SK-N-SH (cell line): Measurements from ENCODE around the gene PSMA5. TPM values are rescaled to one million over a fixed set of nuclear protein-coding genes. Genes with fewer than 3 reads are reported as not detected.

ENCODE experiments used
- CTCF ChIA-PET: fragments of 300-600, 350-600 bp; formaldehyde crosslinking; extraction: SDS; loops from one replicate; lab custom pipeline; 2021; lab: Yijun Ruan, JAX
- POLR2A ChIA-PET: fragments of 350-600 bp; sonication (Branson Sonifier 250); formaldehyde crosslinking; extraction: SDS; loops from one replicate; lab custom pipeline; 2020; ENCODE audit warnings: antibody characterized with exemption, inconsistent platforms; lab: Yijun Ruan, JAX
- DNase-seq: peaks from one replicate; pipeline ENCODE4 v3.0.0; 2012
- H2AFZ ChIP-seq: fragments of 200-600 bp; sonication (generic); 2 replicates; pipeline ENCODE4 v1.8.1; 2016; ENCODE audit warnings: antibody characterized with exemption, mild to moderate bottlenecking, low read depth
- H3F3A ChIP-seq: fragments of 200-600 bp; sonication (generic); replicated peaks from 2 replicates; pipeline ENCODE3; 2016; ENCODE audit warnings: antibody characterized with exemption, mild to moderate bottlenecking; ENCODE audit not compliant: insufficient read depth
- H3K27ac ChIP-seq, 2 experiments: fragments of 200-500 bp in 1 of 2; fragments of 200-600 bp in 1 of 2; sonication (Bioruptor generic) in 1 of 2; sonication (generic), shearing (Covaris generic) in 1 of 2; 2 replicates each; pipeline versions ENCODE4 v1.5.1 to v1.6.1; 2014 to 2016; ENCODE audit warnings: low read depth in 2 of 2, inconsistent platforms in 1 of 2, low read length in 1 of 2, mild to moderate bottlenecking in 1 of 2, mixed read lengths in 1 of 2
- H3K27me3 ChIP-seq: fragments of 200-600 bp; sonication (generic), shearing (Covaris generic); 2 replicates; pipeline ENCODE4 v1.6.1; 2016; ENCODE audit warnings: mixed run types; ENCODE audit not compliant: insufficient read depth
- H3K36me3 ChIP-seq, 2 experiments: fragments of 200-500 bp in 1 of 2; fragments of 200-600 bp in 1 of 2; sonication (Bioruptor generic) in 1 of 2; sonication (generic) in 1 of 2; replicated peaks in 1 of 2; 2 replicates each; pipeline versions ENCODE3 to v1.5.1; 2014 to 2016; ENCODE audit warnings: low read length in 1 of 2, mild to moderate bottlenecking in 1 of 2; ENCODE audit not compliant: insufficient read depth in 2 of 2, control insufficient read depth in 1 of 2
- H3K4me1 ChIP-seq, 2 experiments: fragments of 200-500 bp in 1 of 2; fragments of 200-600 bp in 1 of 2; sonication (Bioruptor generic) in 1 of 2; sonication (generic), shearing (Covaris generic) in 1 of 2; 2 replicates each; pipeline versions ENCODE4 v1.5.1 to v1.6.1; 2014 to 2016; ENCODE audit warnings: low read depth in 1 of 2, low read length in 1 of 2, mixed run types in 1 of 2; ENCODE audit not compliant: insufficient read depth in 2 of 2, control insufficient read depth in 1 of 2
- H3K4me2 ChIP-seq: fragments of 200-600 bp; sonication (generic), shearing (Covaris generic); 2 replicates; pipeline ENCODE4 v1.6.1; 2017; ENCODE audit warnings: mixed run types
- H3K4me3 ChIP-seq, 2 experiments: fragments of 200-500 bp in 1 of 2; fragments of 200-600 bp in 1 of 2; sonication (Bioruptor generic) in 1 of 2; sonication (generic), shearing (Covaris generic) in 1 of 2; 2 replicates each; pipeline versions ENCODE4 v1.5.1 to v1.8.1; 2014 to 2016; ENCODE audit warnings: low read depth in 2 of 2, inconsistent platforms in 1 of 2, low read length in 1 of 2, mild to moderate bottlenecking in 1 of 2, mixed read lengths in 1 of 2, moderate library complexity in 1 of 2
- H3K79me2 ChIP-seq: fragments of 200-600 bp; sonication (generic); 2 replicates; pipeline ENCODE4 v1.8.1; 2017; ENCODE audit warnings: mild to moderate bottlenecking; ENCODE audit not compliant: insufficient read depth
- H3K9ac ChIP-seq: fragments of 200-600 bp; sonication (generic); 2 replicates; pipeline ENCODE4 v1.6.1; 2017; ENCODE audit warnings: mixed run types
- H3K9me2 ChIP-seq: fragments of 200-600 bp; sonication (generic); 2 replicates; pipeline ENCODE4 v1.6.1; 2017; ENCODE audit warnings: mixed run types
- H3K9me3 ChIP-seq: fragments of 200-600 bp; sonication (generic); 2 replicates; pipeline ENCODE4 v1.6.1; 2017; ENCODE audit warnings: mixed run types, mild to moderate bottlenecking, moderate library complexity
- H4K20me1 ChIP-seq: fragments of 200-600 bp; sonication (generic); 2 replicates; pipeline ENCODE4 v1.6.1; 2017; ENCODE audit warnings: mild to moderate bottlenecking, mixed run types; ENCODE audit not compliant: insufficient read depth
- CTCF ChIP-seq: fragments of 200-600 bp; sonication (generic); IDR thresholded peaks from 2 replicates; pipeline ENCODE4 v1.6.1; 2017; ENCODE audit warnings: antibody characterized with exemption, mild to moderate bottlenecking, moderate library complexity
- ELF1 ChIP-seq: IDR thresholded peaks from 2 replicates; pipeline ENCODE4 v1.4.0; 2012
- EP300 ChIP-seq, 2 experiments: IDR thresholded peaks; 2 replicates each; pipeline versions ENCODE4 v1.4.0 to v1.6.1; 2012; ENCODE audit warnings: borderline replicate concordance in 1 of 2, low read depth in 1 of 2, low read length in 1 of 2
- FOSL2 ChIP-seq: IDR thresholded peaks from 2 replicates; pipeline ENCODE4 v1.4.0; 2012; ENCODE audit warnings: low read depth, mild to moderate bottlenecking, moderate library complexity, borderline replicate concordance
- FOXJ3 ChIP-seq: sonication (generic); formaldehyde crosslinking; IDR thresholded peaks from 2 replicates; pipeline ENCODE4 v1.5.1; 2020; ENCODE audit warnings: mild to moderate bottlenecking, missing genetic modification reagents
- GATA2 ChIP-seq: sonication (generic); formaldehyde crosslinking; IDR thresholded peaks from 2 replicates; pipeline ENCODE4 v1.5.0; 2020; ENCODE audit warnings: mild to moderate bottlenecking, missing genetic modification reagents
- MEF2A ChIP-seq: IDR thresholded peaks from 2 replicates; pipeline ENCODE4 v1.4.0; 2012; ENCODE audit warnings: low read depth, borderline replicate concordance
- PBX3 ChIP-seq: IDR thresholded peaks from 2 replicates; pipeline ENCODE4; 2012
- POLR2AphosphoS5 ChIP-seq: IDR thresholded peaks from 2 replicates; pipeline ENCODE4 v1.6.1; 2012; ENCODE audit warnings: low read depth, low read length
- RAD21 ChIP-seq: IDR thresholded peaks from 2 replicates; pipeline ENCODE4 v1.6.1; 2012; ENCODE audit warnings: mild to moderate bottlenecking, low read length
- RFX5 ChIP-seq: IDR thresholded peaks from 2 replicates; pipeline ENCODE4 v1.6.1; 2012; ENCODE audit warnings: mild to moderate bottlenecking, improper control_type of control experiment, low read length
- SIN3A ChIP-seq: IDR thresholded peaks from 2 replicates; pipeline ENCODE4 v1.6.1; 2012; ENCODE audit warnings: low read depth, mild to moderate bottlenecking, low read length, moderate library complexity, borderline replicate concordance
- SMC3 ChIP-seq: IDR thresholded peaks from 2 replicates; pipeline ENCODE4 v1.6.1; 2012; ENCODE audit warnings: low read depth, low read length, improper control_type of control experiment
- USF1 ChIP-seq: IDR thresholded peaks from 2 replicates; pipeline ENCODE4 v1.4.0; 2012; ENCODE audit warnings: low read depth, borderline replicate concordance
- USF2 ChIP-seq: fragments of 150-350 bp; IDR thresholded peaks from 2 replicates; pipeline ENCODE4 v1.6.1; 2017; ENCODE audit warnings: antibody characterized with exemption, low read length, low read depth, borderline replicate concordance
- YY1 ChIP-seq: IDR thresholded peaks from 2 replicates; pipeline ENCODE4 v1.4.0; 2012; ENCODE audit warnings: low read depth, mild to moderate bottlenecking
- ZBTB33 ChIP-seq: IDR thresholded peaks from 2 replicates; pipeline ENCODE4 v1.4.0; 2012; ENCODE audit warnings: low read depth, borderline replicate concordance
- WGBS: methylation state at CpG from one replicate; pipeline ENCODE4 v1.1.6; 2017; ENCODE audit warnings: low lambda C conversion rate; 5-methylcytosine and 5-hydroxymethylcytosine counted together
- polyA plus RNA-seq, 3 experiments: library from polyadenylated mRNA; depleted of rRNA; stranded (reverse); fragments of >200 nt; gene quantifications; 2 replicates each; pipeline ENCODE4 v1.2.3, GENCODE V29; 2012

The PSMA5 gene
- polyA plus RNA-seq, 1 of the 3 experiments (the other 2 are of a cell fraction), result 118 TPM

GRCh38 chr1:109412551-109412950 is 13.7 kb downstream of the PSMA5 start (continued):
- TF ChIP-seq CTCF, result no peak
- TF ChIP-seq PBX3, result no peak

GRCh38 chr1:109404838-109405237 is 21.4 kb downstream of the PSMA5 start:
- Histone ChIP-seq H4K20me1 (0 out of 2 replicates have a peak, but pooled peaks cover 2% of the 10 kb centered on the region), H3K4me3 (no peak overlapping the region), H3K9me3 (no peaks in the 10 kb centered on the region), H3K4me1 (no peaks in the 10 kb centered on the region; a peak in 1 of 4 replicates), H3K27ac (no peak overlapping the region), H3K9me2 (no peaks in the 10 kb centered on the region), H2AFZ (no peak overlapping the region; the same call in 1 of the 2 replicates), H3K9ac (no peak overlapping the region), H3K79me2 (peaks cover 12% of the 10 kb centered on the region; the same call in 1 of the 2 replicates), H3F3A (peaks cover 14% of the 10 kb centered on the region), H3K27me3 (no peaks in the 10 kb centered on the region), H3K4me2 (no peak overlapping the region), H3K36me3 (peaks cover 62 to 68% of the 10 kb centered on the region in 2 experiments)
- CTCF ChIA-PET, result interaction anchor here (1.7 to 14.6 kb wide), 2 partner anchors 125 to 127 kb away, joined by 9 to 252 read pairs; partner anchors contain the start of gene PSRC1
- TF ChIP-seq GATA2 (CRISPR knock-in tag) (no peak), POLR2AphosphoS5 (no peak), SIN3A (no peak), ELF1 (no peak), SMC3 (no peak), RFX5 (no peak), ZBTB33 (no peak), YY1 (no peak), MEF2A (no peak), RAD21 (no peak), USF1 (no peak), FOXJ3 (no peak), PBX3 (no peak), EP300 (IDR thresholded peaks at IDR 0.05; ENCODE audit: borderline replicate concordance in 1 of 2, low read depth in 1 of 2, low read length in 1 of 2) (no peak), FOSL2 (no peak), USF2 (no peak)
- POLR2A ChIA-PET, result interaction anchor here (0.7 kb wide), 1 partner anchor 122 kb away, joined by 3 read pairs; the partner anchor contains the start of gene PSRC1
- 96% methylated on average over 4 of the region's 4 CpGs for WGBS
- no peak for DNase-seq
